MCF 10A (cell line): Measurements from ENCODE around the gene PLEKHG7. TPM values are rescaled to one million over a fixed set of nuclear protein-coding genes. Genes with fewer than 3 reads are reported as not detected.

ENCODE experiments used
- BruUV-seq: library from RNA; stranded (reverse); fragments of 400-500 nt; replicated peaks from 2 replicates; lab custom pipeline; 2021; lab: Mats Ljungman, UMichigan
- CTCF ChIA-PET: fragments of 300-600 bp; sonication (Branson Sonifier 250); formaldehyde crosslinking; extraction: SDS; loops from one replicate; lab custom pipeline; 2021; ENCODE audit warnings: antibody characterized with exemption, inconsistent platforms; lab: Yijun Ruan, JAX
- POLR2A ChIA-PET: fragments of 300-600, 350-650 bp; sonication (Branson Sonifier 250); formaldehyde crosslinking; extraction: SDS; loops from one replicate; lab custom pipeline; 2020; ENCODE audit warnings: antibody characterized with exemption, inconsistent platforms; lab: Yijun Ruan, JAX
- DNase-seq: peaks from one replicate; pipeline ENCODE4 v3.0.0-alpha.2; 2018; ENCODE audit not compliant: unreplicated experiment
- H3K27ac Mint-ChIP-seq: one replicate; pipeline ENCODE4 v1.8.0; 2022; ENCODE audit warnings: mild to moderate bottlenecking, low read depth, mixed read lengths; ENCODE audit not compliant: unreplicated experiment
- H3K27me3 Mint-ChIP-seq: one replicate; pipeline ENCODE4 v1.8.0; 2022; ENCODE audit warnings: mixed read lengths; ENCODE audit not compliant: insufficient read depth, unreplicated experiment
- H3K36me3 Mint-ChIP-seq: one replicate; pipeline ENCODE4 v1.8.0; 2022; ENCODE audit warnings: mild to moderate bottlenecking, moderate library complexity, mixed read lengths; ENCODE audit not compliant: insufficient read depth, unreplicated experiment
- H3K4me1 Mint-ChIP-seq: one replicate; pipeline ENCODE4 v1.8.0; 2022; ENCODE audit warnings: mixed read lengths; ENCODE audit not compliant: insufficient read depth, unreplicated experiment
- H3K4me3 Mint-ChIP-seq: one replicate; pipeline ENCODE4 v1.8.0; 2022; ENCODE audit warnings: mild to moderate bottlenecking, moderate library complexity, mixed read lengths; ENCODE audit not compliant: unreplicated experiment
- H3K9me3 Mint-ChIP-seq: one replicate; pipeline ENCODE4 v1.8.0; 2022; ENCODE audit warnings: mixed read lengths; ENCODE audit not compliant: unreplicated experiment
- intact Hi-C: fragments of 100-400 bp; cut with micrococcal nuclease; formaldehyde crosslinking; loops from 2 replicates; pipeline ENCODE4 v1.14.1; 2022
- total RNA-seq: library from RNA; stranded (reverse); gene quantifications from 2 replicates; pipeline ENCODE4 v1.2.3, GENCODE V29; 2022
- TF ChIP-seq, protein P1 (sequence below): fragments of 200-600 bp; IDR thresholded peaks from one replicate; pipeline ENCODE4 v1.8.0; 2022; ENCODE audit warnings: antibody characterized with exemption, mild to moderate bottlenecking; ENCODE audit not compliant: unreplicated experiment

The PLEKHG7 gene
- total RNA-seq, 1 experiment from 2014 or later = not detected

DNA sequence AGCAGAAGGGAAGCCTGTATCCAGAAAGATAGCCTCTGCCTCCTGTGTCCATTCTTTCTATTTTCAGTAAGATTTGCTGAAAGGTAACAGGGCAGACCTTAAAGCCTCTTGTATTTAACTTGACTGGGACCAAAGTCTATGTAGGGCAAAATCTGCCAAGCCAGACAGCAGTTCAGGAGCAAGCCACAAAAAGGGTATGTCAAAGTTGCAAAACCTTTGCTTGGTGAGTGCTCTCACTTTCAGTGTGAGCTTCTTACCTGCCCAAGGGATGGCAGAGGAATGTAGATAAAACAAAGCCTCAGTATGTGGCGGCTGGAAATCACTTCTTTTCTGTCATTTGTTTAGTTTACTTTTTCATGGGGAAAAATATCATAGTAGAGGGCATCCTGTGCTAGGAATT, 63.1 kb downstream of the PLEKHG7 start:
- Mint-ChIP-seq H3K27me3 (no peaks in the 10 kb centered on the region), H3K27ac (no peak overlapping the region), H3K9me3 (no peaks in the 10 kb centered on the region), H3K4me3 (no peak overlapping the region), H3K36me3 (peaks cover 5% of the 10 kb centered on the region), H3K4me1 (peaks cover 5% of the 10 kb centered on the region)
- POLR2A ChIA-PET = interaction anchor here (2.1 kb wide), 1 partner anchor 18 kb away, joined by 6 read pairs; no protein-coding TSS in a partner anchor
- no TSS peak for BruUV-seq
- CTCF ChIA-PET = interaction anchor here (0.6 kb wide), 2 partner anchors 161 to 226 kb away, joined by 3 read pairs; no protein-coding TSS in a partner anchor
- TF ChIP-seq, protein P1, sequence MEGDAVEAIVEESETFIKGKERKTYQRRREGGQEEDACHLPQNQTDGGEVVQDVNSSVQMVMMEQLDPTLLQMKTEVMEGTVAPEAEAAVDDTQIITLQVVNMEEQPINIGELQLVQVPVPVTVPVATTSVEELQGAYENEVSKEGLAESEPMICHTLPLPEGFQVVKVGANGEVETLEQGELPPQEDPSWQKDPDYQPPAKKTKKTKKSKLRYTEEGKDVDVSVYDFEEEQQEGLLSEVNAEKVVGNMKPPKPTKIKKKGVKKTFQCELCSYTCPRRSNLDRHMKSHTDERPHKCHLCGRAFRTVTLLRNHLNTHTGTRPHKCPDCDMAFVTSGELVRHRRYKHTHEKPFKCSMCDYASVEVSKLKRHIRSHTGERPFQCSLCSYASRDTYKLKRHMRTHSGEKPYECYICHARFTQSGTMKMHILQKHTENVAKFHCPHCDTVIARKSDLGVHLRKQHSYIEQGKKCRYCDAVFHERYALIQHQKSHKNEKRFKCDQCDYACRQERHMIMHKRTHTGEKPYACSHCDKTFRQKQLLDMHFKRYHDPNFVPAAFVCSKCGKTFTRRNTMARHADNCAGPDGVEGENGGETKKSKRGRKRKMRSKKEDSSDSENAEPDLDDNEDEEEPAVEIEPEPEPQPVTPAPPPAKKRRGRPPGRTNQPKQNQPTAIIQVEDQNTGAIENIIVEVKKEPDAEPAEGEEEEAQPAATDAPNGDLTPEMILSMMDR = no peak
- no peak for DNase-seq
- intact Hi-C loops = no loop called here

DNA sequence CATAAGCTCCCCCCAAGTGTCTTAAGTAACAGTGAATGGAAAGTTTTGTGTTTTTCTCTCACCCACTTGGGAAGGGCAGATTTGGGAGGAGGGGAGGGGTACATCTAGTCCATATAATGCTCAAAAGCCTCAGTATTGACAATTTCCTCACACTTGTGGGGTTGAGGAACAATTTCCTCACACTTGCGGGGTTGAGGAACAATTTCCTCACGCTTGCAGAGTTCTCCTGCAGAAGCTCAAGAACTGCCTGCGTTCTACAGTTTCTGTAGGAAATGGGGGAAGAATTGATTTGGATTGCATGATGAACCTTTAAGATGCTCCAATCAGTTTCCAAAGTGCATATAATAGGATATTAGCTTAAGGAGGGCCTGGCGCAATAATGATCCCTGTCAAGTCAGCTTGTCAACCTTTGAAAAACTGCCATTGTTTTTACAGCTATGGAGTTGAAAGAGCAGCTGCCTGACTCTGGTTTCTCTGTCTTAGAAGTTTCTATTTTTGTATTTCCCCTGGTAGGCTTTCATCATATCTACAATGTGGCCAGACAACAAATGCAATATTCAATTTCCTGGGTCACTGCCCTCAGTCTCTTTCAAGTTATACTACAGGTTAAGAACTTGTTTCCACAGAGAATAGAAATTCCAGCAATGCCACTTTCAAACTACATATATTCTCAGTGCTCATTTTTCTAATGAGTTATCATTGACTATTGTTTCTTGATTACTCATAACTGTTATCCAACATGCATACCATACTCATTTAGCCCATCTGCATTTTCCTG, 66.5 kb downstream of the PLEKHG7 start:
- BruUV-seq = no TSS peak
- intact Hi-C loops = no loop called here
- no peaks in the 10 kb centered on the region for H3K27me3 Mint-ChIP-seq
- peaks cover 9% of the 10 kb centered on the region for H3K36me3 Mint-ChIP-seq
- no peak overlapping the region for H3K4me3 Mint-ChIP-seq
- H3K9me3 Mint-ChIP-seq = no peaks in the 10 kb centered on the region
- TF ChIP-seq, protein P1 = no peak
- CTCF ChIA-PET = interaction anchor here (1.0 kb wide), 1 partner anchor 14 kb away, joined by 3 read pairs; no protein-coding TSS in a partner anchor
- no peaks in the 10 kb centered on the region for H3K4me1 Mint-ChIP-seq
- POLR2A ChIA-PET = interaction anchor here (1.5 kb wide), 1 partner anchor 9 kb away, joined by 4 read pairs; no protein-coding TSS in a partner anchor
- H3K27ac Mint-ChIP-seq = no peak overlapping the region
- DNase-seq = no peak

DNA sequence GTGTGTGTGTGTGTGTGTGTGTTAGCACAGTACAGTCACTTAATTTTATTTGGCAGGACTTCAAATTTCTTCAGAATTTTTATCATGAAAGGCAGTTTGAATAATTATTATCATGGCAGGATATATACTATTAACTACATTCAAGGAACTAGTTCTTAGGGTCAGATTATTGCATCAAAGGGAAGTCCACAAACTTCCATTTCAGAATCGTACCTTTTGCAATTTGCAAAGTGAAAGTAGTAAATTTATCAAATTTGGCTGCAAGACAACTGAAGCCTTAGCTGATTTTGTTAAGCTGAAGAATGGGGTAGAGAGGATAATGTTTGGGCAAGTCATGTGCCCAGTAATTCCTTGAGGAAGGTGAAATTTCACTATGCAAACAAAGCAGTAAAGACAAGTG, 68.2 kb downstream of the PLEKHG7 start:
- ChIA-PET POLR2A (no interaction called here), CTCF (no interaction called here)
- BruUV-seq = no TSS peak
- no peak overlapping the region for H3K4me3 Mint-ChIP-seq
- peaks cover 20% of the 10 kb centered on the region for H3K36me3 Mint-ChIP-seq
- no peaks in the 10 kb centered on the region for H3K9me3 Mint-ChIP-seq
- DNase-seq = no peak
- no peaks in the 10 kb centered on the region for H3K4me1 Mint-ChIP-seq
- no peaks in the 10 kb centered on the region for H3K27me3 Mint-ChIP-seq
- H3K27ac Mint-ChIP-seq = no peak overlapping the region
- intact Hi-C loops = no loop called here
- TF ChIP-seq, protein P1 = no peak

DNA sequence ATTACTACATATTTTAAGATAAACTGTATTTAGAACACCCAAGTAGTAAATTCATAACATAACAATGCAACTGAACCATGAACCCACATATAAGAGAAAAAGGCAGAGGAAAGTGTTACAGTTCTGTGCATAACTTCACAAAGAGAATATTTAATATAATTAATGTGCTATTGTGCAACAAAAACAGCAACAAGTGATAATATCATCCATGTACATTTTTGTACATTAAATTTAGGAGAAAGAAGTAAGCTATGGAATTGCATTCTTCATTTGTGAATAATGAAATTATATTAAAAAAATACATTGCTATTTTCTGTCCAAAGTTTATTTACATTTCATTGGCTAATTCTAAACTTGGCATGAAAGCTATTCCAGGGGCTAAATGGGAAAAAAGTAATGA, 72.6 kb downstream of the PLEKHG7 start:
- BruUV-seq = TSS peak; percentile 20
- H3K27ac Mint-ChIP-seq = no peak overlapping the region
- H3K4me1 Mint-ChIP-seq = no peaks in the 10 kb centered on the region

More for the DNA sequence above, 72.6 kb downstream of the PLEKHG7 start:
- Mint-ChIP-seq H3K9me3 (no peaks in the 10 kb centered on the region), H3K4me3 (no peak overlapping the region), H3K36me3 (peaks cover 52% of the 10 kb centered on the region), H3K27me3 (no peaks in the 10 kb centered on the region)
- no peak for DNase-seq
- intact Hi-C loops = no loop called here
- TF ChIP-seq, protein P1 = no peak
- POLR2A ChIA-PET = interaction anchor here (1.0 to 2.4 kb wide), 3 partner anchors 9 to 469 kb away, joined by 3 to 13 read pairs (median 4); no protein-coding TSS in a partner anchor
- CTCF ChIA-PET = no interaction called here
